Stimulated activated CD4-positive, alpha-beta T cell treated with anti-CD3 and anti-CD28 coated beads, TNF-alpha, amount 100 ng/mL, for 4 hours (primary cell): ENCODE data around the gene CLDN12.
"Not testable (repeated sequence)": the region's sequence is repeated elsewhere in the genome, so short reads cannot be mapped to it uniquely, and the experiment has no call there.

Source experiments
- DNase-seq, 3 experiments: peaks; one replicate each; pipeline ENCODE4 v3.0.0-alpha.2; 2020; ENCODE audit warnings: low read depth in 3 of 3

The CLDN12 gene

DNA sequence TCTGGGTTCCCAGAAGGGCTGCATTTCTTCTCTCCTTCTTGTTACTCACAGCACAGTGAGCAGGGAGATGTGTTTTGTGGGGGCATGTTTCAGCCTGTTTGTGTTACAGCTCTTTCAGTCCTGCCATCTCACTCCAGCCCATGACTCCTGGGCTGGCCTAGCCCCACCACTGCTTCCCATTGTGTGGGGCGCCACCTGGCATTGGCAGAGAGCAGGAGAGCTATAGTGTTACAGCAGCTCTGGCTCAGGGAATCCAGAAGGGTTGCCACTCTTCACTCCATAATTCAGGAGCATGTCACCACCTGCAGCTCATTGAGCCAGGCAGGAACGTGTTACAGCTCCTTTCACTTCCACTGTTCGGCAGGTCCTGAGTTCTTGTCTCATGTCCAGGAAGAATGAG lies 30.0 kb downstream of the CLDN12 start:
- no peak for DNase-seq

- DNase-seq, result no peak
Measured at GRCh38 chr7:90445633-90446032, 42.4 kb downstream of the CLDN12 start.

DNA sequence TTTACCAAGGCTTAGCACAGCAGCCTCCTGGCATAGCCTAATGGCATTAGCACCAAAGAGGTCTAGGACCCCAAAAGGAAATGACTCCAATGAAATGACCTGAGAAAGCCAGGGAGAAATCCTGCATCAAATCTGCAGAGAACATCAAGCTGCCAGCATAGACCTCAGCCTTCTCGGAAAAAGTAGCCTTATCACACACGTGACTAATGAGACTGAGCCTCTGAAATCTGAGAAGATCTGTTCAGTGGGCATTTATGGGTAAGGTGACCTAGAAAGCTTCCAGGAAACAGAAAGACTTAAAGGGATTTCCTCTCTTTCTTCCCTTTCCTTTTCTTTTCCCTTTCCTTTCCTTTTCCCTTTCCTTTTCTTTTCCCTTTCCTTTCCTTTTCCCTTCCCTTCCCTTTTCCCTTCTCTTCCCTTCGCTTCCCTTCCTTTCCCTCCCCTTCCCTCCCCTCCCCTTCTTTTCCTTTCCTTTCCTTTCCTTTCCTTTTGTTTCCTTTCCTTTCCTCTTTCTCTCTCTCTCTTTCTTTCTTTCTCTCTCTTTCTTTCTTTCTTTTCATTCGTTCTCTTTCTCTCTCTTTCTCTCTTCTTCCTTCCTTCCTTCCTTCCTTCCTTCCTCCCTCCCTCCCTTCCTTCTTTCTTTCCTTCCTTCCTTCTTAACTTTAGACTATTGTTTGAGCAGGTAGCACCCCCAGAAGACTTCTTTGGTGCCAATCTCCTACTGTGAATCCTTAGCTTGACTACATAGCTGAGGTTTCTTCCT lies 43.1 kb downstream of the CLDN12 start:
- no peak for DNase-seq

- no peak for DNase-seq
Measured at GRCh38 chr7:90453259-90453891, 50.1 kb downstream of the CLDN12 start.

- no peak for DNase-seq
Measured at GRCh38 chr7:90453931-90454330, 50.7 kb downstream of the CLDN12 start.

DNA sequence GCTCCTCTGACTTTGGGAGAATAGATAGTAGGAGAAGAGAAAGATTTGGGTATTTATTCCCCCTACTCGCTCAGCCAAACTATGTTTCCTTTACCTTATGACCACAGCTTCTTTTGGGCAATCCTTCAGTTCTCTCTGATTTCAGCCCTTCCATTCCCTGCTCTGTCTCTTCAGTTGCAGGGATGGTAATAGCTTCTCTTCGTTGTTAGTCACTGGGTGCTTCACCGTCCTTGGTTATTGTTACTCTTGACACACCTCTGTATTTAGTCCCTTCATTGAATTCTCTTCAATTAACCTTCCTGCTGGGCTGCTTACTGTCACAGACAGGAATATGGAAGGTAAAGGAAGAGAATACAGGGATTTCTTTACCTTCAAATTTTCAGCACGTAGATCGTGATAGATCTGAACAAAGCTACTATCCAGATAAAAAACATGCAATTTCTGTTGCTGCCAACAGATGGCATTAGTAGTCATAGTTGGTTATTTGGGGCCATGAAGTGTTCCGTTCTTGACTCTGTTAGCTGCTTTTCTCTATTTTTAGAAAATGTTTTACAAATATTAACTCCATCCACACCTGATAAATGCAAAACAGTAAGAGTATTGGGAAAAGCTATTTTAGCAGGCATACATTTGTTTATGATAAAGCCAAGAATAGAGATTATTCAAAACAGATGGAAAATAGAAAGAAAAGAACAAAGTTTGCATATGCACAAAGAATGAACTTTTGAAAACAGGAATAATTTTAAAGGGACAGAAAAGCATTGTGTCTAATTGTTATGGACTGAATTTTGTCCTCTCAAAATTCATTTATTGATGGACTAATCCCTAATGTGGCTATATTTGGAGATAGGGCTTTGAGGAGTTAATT lies 52.1 kb downstream of the CLDN12 start:
- no peak for DNase-seq

DNA sequence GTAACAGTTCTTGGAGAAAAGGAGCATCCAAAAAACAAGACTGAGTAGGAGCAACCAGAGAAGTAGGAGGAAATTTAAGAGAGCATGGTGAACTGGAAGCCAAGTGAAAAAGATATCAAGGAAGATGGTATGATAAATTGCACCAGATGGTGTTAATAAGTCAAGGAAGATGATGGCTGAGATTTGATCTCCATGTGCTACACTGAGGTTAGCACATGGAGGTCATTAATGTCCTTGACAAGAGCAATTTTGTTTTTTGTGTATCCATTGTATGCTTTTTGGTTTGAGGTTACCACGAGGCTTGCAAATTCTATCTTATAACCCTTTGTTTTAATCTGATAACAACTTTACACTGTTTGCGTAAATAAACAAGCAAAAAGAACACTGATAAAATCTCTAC lies 54.8 kb downstream of the CLDN12 start:
- no peak for DNase-seq

DNA sequence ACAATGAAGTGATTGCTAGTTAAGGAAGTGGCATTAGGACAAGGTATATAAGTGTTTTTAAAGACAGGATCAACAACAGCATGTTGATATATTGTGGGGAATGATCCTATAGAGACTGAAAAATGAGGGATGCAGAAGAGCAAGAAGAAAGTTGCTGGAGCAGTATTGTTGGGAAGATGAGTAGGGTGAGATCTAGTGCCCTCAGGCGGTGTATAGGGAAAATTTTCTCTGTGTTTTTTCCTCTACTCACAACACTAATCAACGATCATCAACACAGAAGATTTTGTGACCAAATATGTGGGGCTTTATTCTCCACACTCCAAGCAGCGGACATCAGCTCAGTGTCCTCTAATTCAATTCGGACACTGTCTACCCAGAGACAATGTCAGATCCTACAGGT lies 56.6 kb downstream of the CLDN12 start:
- no peak for DNase-seq

GRCh38 chr7:90461219-90461618 lies 58.0 kb downstream of the CLDN12 start:
- DNase-seq, result no peak

- DNase-seq, result not testable (repeated sequence)
Measured at GRCh38 chr7:90463151-90463628, 59.9 kb downstream of the CLDN12 start.
